Measurements from ENCODE around the gene MCC.

- TF ChIP-seq SPI1 (IDR thresholded peaks at IDR 0.05; ENCODE audit: low read depth, low read length) (no peak), POLR2AphosphoS5 (IDR thresholded peaks at IDR 0.05; ENCODE audit: low read depth, low read length) (no peak), POLR2A (IDR thresholded peaks at IDR 0.05; ENCODE audit: low read depth, low read length) (no peak), TAF1 (IDR thresholded peaks at IDR 0.05; ENCODE audit: low read depth, low read length) (no peak), POU2F2 (IDR thresholded peaks at IDR 0.05; ENCODE audit: low read depth, low read length) (no peak)
Observed at GRCh38 chr5:113195251-113195650, 293.0 kb downstream of the MCC start.

Measured in GM12891 (cell line).